ENCODE results near the gene UHRF1.

- TF ChIP-seq CTCF (conservative IDR thresholded peaks at IDR 0.05; ENCODE audit: low read length) (no peak), EZH2phosphoT487 (IDR thresholded peaks at IDR 0.05; ENCODE audit: borderline replicate concordance) (no peak)
Observed at GRCh38 chr19:4891066-4891465, 18.2 kb upstream of the UHRF1 start.
